Endothelial cell of umbilical vein (primary cell): Measurements from ENCODE around the gene AMZ1. TPM values are rescaled to one million over a fixed set of nuclear protein-coding genes. Genes with fewer than 3 reads are reported as not detected.

Experiments used
- BruUV-seq: library from RNA; stranded (reverse); fragments of 400-500 nt; replicated peaks from 2 replicates; lab custom pipeline; 2021; lab: Mats Ljungman, UMichigan
- CTCF ChIA-PET: fragments of 300-600, 350-600 bp; sonication (Branson Sonifier 250); formaldehyde crosslinking; loops from one replicate; lab custom pipeline; 2021; ENCODE audit warnings: antibody characterized with exemption, inconsistent platforms; lab: Charles Lee
- POLR2A ChIA-PET: fragments of 300-600, 350-600 bp; sonication (Branson Sonifier 250); formaldehyde crosslinking; loops from one replicate; lab custom pipeline; 2021; ENCODE audit warnings: antibody characterized with exemption, inconsistent platforms; lab: Charles Lee
- DNase-seq: peaks from one replicate; pipeline ENCODE4 v3.0.0-alpha.2; 2011; ENCODE audit warnings: low read depth, low spot score
- FAIRE-seq: peaks from 2 replicates; lab custom pipeline; 2011; peaks lifted over from hg19 to GRCh38; lab: Jason Lieb, UNC
- H2AFZ ChIP-seq: 2 replicates; pipeline ENCODE4 v1.6.0; 2012; ENCODE audit warnings: low read depth, low read length, control low read depth, inconsistent platforms
- H3K27ac ChIP-seq: 2 replicates; pipeline ENCODE4 v1.5.1; 2011; ENCODE audit warnings: low read depth, mild to moderate bottlenecking, control low read depth, low read length, moderate library complexity; ENCODE audit not compliant: insufficient read depth
- H3K27me3 ChIP-seq, 2 experiments: 2 replicates each; pipeline versions ENCODE4 v1.6.0 to v1.6.1; 2011; ENCODE audit warnings: low read length in 2 of 2, mixed read lengths in 1 of 2; ENCODE audit not compliant: control insufficient read depth in 2 of 2, insufficient read depth in 2 of 2
- H3K36me3 ChIP-seq, 2 experiments: 2 replicates in 1 of 2; 3 replicates in 1 of 2; pipeline ENCODE4 v1.5.1; 2011; ENCODE audit warnings: low read length in 2 of 2, mild to moderate bottlenecking in 1 of 2, moderate library complexity in 1 of 2; ENCODE audit not compliant: control insufficient read depth in 2 of 2, insufficient read depth in 2 of 2; ENCODE audit errors: extremely low read depth in 1 of 2
- H3K4me1 ChIP-seq: 3 replicates; pipeline ENCODE4 v1.5.1; 2011; ENCODE audit warnings: mild to moderate bottlenecking, low read length; ENCODE audit not compliant: control insufficient read depth, insufficient read depth; ENCODE audit errors: extremely low read depth
- H3K4me2 ChIP-seq: 2 replicates; pipeline ENCODE4 v1.6.1; 2011; ENCODE audit warnings: low read length, control low read depth, mixed read lengths; ENCODE audit not compliant: insufficient read depth
- H3K4me3 ChIP-seq, 3 experiments: fragments of 200-600 bp in 1 of 3; sonication (generic), shearing (Covaris generic) in 1 of 3; replicated peaks in 1 of 3; 2 replicates each; pipeline ENCODE4 v1.5.1; 2011 to 2016; ENCODE audit warnings: control low read depth in 3 of 3, low read length in 3 of 3, mild to moderate bottlenecking in 2 of 3, inconsistent platforms in 1 of 3, low read depth in 1 of 3, moderate library complexity in 1 of 3; ENCODE audit not compliant: insufficient read depth in 1 of 3
- H3K79me2 ChIP-seq: 2 replicates; pipeline ENCODE4 v1.6.0; 2012; ENCODE audit warnings: low read length, inconsistent platforms; ENCODE audit not compliant: control insufficient read depth, insufficient read depth
- H3K9ac ChIP-seq: replicated peaks from 2 replicates; pipeline ENCODE3; 2011; ENCODE audit warnings: low read length, control low read depth; ENCODE audit not compliant: insufficient read depth; ENCODE audit errors: extremely low read depth
- H3K9me1 ChIP-seq: replicated peaks from 3 replicates; pipeline ENCODE4 v1.6.0; 2011; ENCODE audit warnings: mild to moderate bottlenecking, low read length; ENCODE audit not compliant: control insufficient read depth, insufficient read depth; ENCODE audit errors: extremely low read depth
- H3K9me3 ChIP-seq: replicated peaks from 2 replicates; pipeline ENCODE4 v1.5.1; 2012; ENCODE audit warnings: low read length, inconsistent platforms; ENCODE audit not compliant: control insufficient read depth, insufficient read depth
- H4K20me1 ChIP-seq: replicated peaks from 2 replicates; pipeline ENCODE3; 2011; ENCODE audit warnings: mild to moderate bottlenecking, low read length; ENCODE audit not compliant: control insufficient read depth, insufficient read depth; ENCODE audit errors: extremely low read depth
- JUN ChIP-seq: IDR thresholded peaks from 2 replicates; pipeline ENCODE4 v1.6.1; 2011; ENCODE audit warnings: borderline replicate concordance, low read depth; ENCODE audit not compliant: insufficient read length, insufficient read depth
- MAX ChIP-seq: IDR thresholded peaks from 2 replicates; pipeline ENCODE4 v1.6.1; 2011; ENCODE audit not compliant: insufficient read depth, insufficient read length
- MYC ChIP-seq: IDR thresholded peaks from one replicate; pipeline ENCODE4 v1.6.1; 2011; ENCODE audit warnings: mild to moderate bottlenecking, low read depth, low read length
- POLR2A ChIP-seq: IDR thresholded peaks from 2 replicates; pipeline ENCODE4 v1.6.1; 2012; ENCODE audit warnings: low read depth, mild to moderate bottlenecking, control low read depth, low read length
- POLR2AphosphoS5 ChIP-seq: IDR thresholded peaks from 2 replicates; pipeline ENCODE4 v1.6.1; 2012; ENCODE audit warnings: low read depth, mild to moderate bottlenecking, control low read depth, low read length, moderate library complexity; ENCODE audit not compliant: insufficient read depth
- dilution Hi-C: fragments of 300-500 bp; cut with MboI; formaldehyde crosslinking; loops from one replicate; pipeline ENCODE4 v1.15.0; 2019; ENCODE audit warnings: low sequenced_read_pairs; ENCODE audit not compliant: extremely low pct_ligation_motif_present
- intact Hi-C: fragments of 100-400 bp; cut with micrococcal nuclease; formaldehyde crosslinking; loops from one replicate; pipeline ENCODE4 v1.10.0; 2022
- polyA plus RNA-seq, 4 experiments: library from polyadenylated mRNA; depleted of rRNA in 3 of 4; stranded (reverse) in 3 of 4; unstranded in 1 of 4; fragments of >200 nt; gene quantifications; 2 replicates each; pipeline versions ENCODE4 v1.2.1 to v1.2.3, GENCODE V29; 2011 to 2012; ENCODE audit warnings: missing spikeins in 1 of 4
- total RNA-seq: library from RNA; stranded (reverse); gene quantifications from 2 replicates; pipeline ENCODE4 v1.2.3, GENCODE V29; 2021

AMZ1 gene
- total and polyA plus RNA-seq, 2 donors (not counting 3 experiments of a cell fraction or from before 2014, with no cell fraction given), result not detected

- dilution Hi-C loops (no loop called here), intact Hi-C loops (loop anchor here (1.0 to 5.0 kb wide), 6 partner anchors 8 to 119 kb away; no protein-coding TSS in a partner anchor)
- H3K4me3 ChIP-seq, result no peak overlapping the region
- no TSS peak for BruUV-seq
- no peaks in the 10 kb centered on the region for H3K9me3 ChIP-seq
- peaks cover 82% of the 10 kb centered on the region for H3K79me2 ChIP-seq
- CTCF ChIA-PET, result interaction anchor here (0.6 to 5.4 kb wide), 5 partner anchors 17 to 117 kb away, joined by 3 to 55 read pairs (median 4); no protein-coding TSS in a partner anchor
- H3K9me1 ChIP-seq, result no peaks in the 10 kb centered on the region
- peak; percentile 99 for DNase-seq
- POLR2A ChIA-PET, result interaction anchor here (0.5 kb wide), 1 partner anchor 15 kb away, joined by 6 read pairs; no protein-coding TSS in a partner anchor
- H3K27ac ChIP-seq, result peak overlapping the region; percentile 94
- peaks cover 0 to 5% of the 10 kb centered on the region in 2 experiments for H3K36me3 ChIP-seq
- TF ChIP-seq JUN, result no peak
- TF ChIP-seq POLR2A, result no peak
- TF ChIP-seq MYC, result no peak
- peak; percentile 24 for TF ChIP-seq MAX
- peak; percentile 88 for TF ChIP-seq POLR2AphosphoS5
- H3K9ac ChIP-seq, result peak overlapping the region; percentile 75
- peaks cover 41% of the 10 kb centered on the region for H3K4me1 ChIP-seq
- FAIRE-seq, result peak; percentile 97
- H2AFZ ChIP-seq, result no peak overlapping the region
- H3K4me2 ChIP-seq, result no peak overlapping the region
- no peaks in the 10 kb centered on the region for H3K27me3 ChIP-seq
- no peaks in the 10 kb centered on the region for H4K20me1 ChIP-seq
These were observed 46.3 kb upstream of the AMZ1 start for GRCh38 chr7:2641406-2642393.
